GM12873 (cell line): ENCODE data around the gene GADD45GIP1.

Source experiments
- CTCF ChIP-seq: IDR thresholded peaks from 2 replicates; pipeline ENCODE4 v1.5.1; 2012; ENCODE audit warnings: low read depth, mild to moderate bottlenecking, moderate library complexity, low read length, control low read depth; ENCODE audit not compliant: insufficient read depth; ENCODE audit errors: missing control alignments

The GADD45GIP1 gene

GRCh38 chr19:12956446-12957388 lies at the start of gene GADD45GIP1:
TSS of gene GADD45GIP1 (minus strand) at chr19:12957223. CDS start at chr19:12957212, 11 bp downstream.
- no peak for TF ChIP-seq CTCF

- TF ChIP-seq CTCF: no peak
Measured at GRCh38 chr19:13005861-13006370, 48.9 kb upstream of the GADD45GIP1 start.

- no peak for TF ChIP-seq CTCF
Measured at GRCh38 chr19:13005253-13005652, 48.2 kb upstream of the GADD45GIP1 start.

- no peak for TF ChIP-seq CTCF
Measured at GRCh38 chr19:13004273-13004672, 47.2 kb upstream of the GADD45GIP1 start.

GRCh38 chr19:13003081-13003480 lies 46.1 kb upstream of the GADD45GIP1 start:
- TF ChIP-seq CTCF: no peak

- no peak for TF ChIP-seq CTCF
Measured at GRCh38 chr19:13002166-13002898, 45.3 kb upstream of the GADD45GIP1 start.
